ENCODE results near the gene SMYD3. TPM values are rescaled to one million over a fixed set of nuclear protein-coding genes. Genes with fewer than 3 reads are reported as not detected.

The SMYD3 gene
- total and polyA plus RNA-seq, 2 donors (not counting 3 experiments of a cell fraction or from before 2014, with no cell fraction given) = 16.0 to 32.1 TPM

- intact Hi-C loops (cut with micrococcal nuclease) (no loop called here), dilution Hi-C loops (cut with MboI; ENCODE audit: extremely low pct_ligation_motif_present, low sequenced_read_pairs) (no loop called here)
- CTCF ChIA-PET = interaction anchor here (1.3 kb wide), 1 partner anchor 12 kb away, joined by 3 read pairs; no protein-coding TSS in a partner anchor
- no peak overlapping the region for H3K9ac ChIP-seq (replicated peaks; ENCODE audit: extremely low read depth, insufficient read depth, low read length)
- POLR2A ChIA-PET = no interaction called here
- H4K20me1 ChIP-seq (replicated peaks; ENCODE audit: control insufficient read depth, extremely low read depth, insufficient read depth, low read length) = no peaks in the 10 kb centered on the region
- no peaks in the 10 kb centered on the region for H3K36me3 ChIP-seq (ENCODE audit: control insufficient read depth in 2 of 2, extremely low read depth in 1 of 2, insufficient read depth in 2 of 2, low read length in 2 of 2)
- no peaks in the 10 kb centered on the region for H3K9me1 ChIP-seq (replicated peaks; ENCODE audit: control insufficient read depth, extremely low read depth, insufficient read depth, low read length)
- no peak overlapping the region for H3K4me3 ChIP-seq (replicated peaks in 1 of 3; ENCODE audit: insufficient read depth in 1 of 3, low read depth in 1 of 3, low read length in 3 of 3)
- DNase-seq (ENCODE audit: low read depth, low spot score) (no peak), FAIRE-seq (no peak)
- no peaks in the 10 kb centered on the region for H3K79me2 ChIP-seq (ENCODE audit: control insufficient read depth, insufficient read depth, low read length)
- H3K27me3 ChIP-seq (ENCODE audit: control insufficient read depth in 2 of 2, insufficient read depth in 2 of 2, low read length in 2 of 2) = no peaks in the 10 kb centered on the region
- no peaks in the 10 kb centered on the region for H3K4me1 ChIP-seq (ENCODE audit: control insufficient read depth, extremely low read depth, insufficient read depth, low read length)
- no peak for TF ChIP-seq POLR2A (IDR thresholded peaks at IDR 0.05; ENCODE audit: low read depth, low read length)
- TF ChIP-seq GATA2 (IDR thresholded peaks at IDR 0.05; ENCODE audit: insufficient read depth, insufficient read length, low read depth, low read length) = no peak
- no peak for TF ChIP-seq MYC (IDR thresholded peaks at IDR 0.05; ENCODE audit: low read depth, low read length)
- no peak for TF ChIP-seq POLR2AphosphoS5 (IDR thresholded peaks at IDR 0.05; ENCODE audit: insufficient read depth, low read depth, low read length)
- no peak for TF ChIP-seq EZH2 (IDR thresholded peaks at IDR 0.05; ENCODE audit: borderline replicate concordance, low read depth, low read length, severe bottlenecking)
- no peak for TF ChIP-seq FOS (IDR thresholded peaks at IDR 0.05; ENCODE audit: borderline replicate concordance, insufficient read depth, low read length)
- TF ChIP-seq, protein P1, sequence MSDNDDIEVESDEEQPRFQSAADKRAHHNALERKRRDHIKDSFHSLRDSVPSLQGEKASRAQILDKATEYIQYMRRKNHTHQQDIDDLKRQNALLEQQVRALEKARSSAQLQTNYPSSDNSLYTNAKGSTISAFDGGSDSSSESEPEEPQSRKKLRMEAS (IDR thresholded peaks at IDR 0.05; ENCODE audit: insufficient read depth, insufficient read length) = no peak
- no peak for TF ChIP-seq JUN (IDR thresholded peaks at IDR 0.05; ENCODE audit: borderline replicate concordance, insufficient read depth, insufficient read length, low read depth)
- TF ChIP-seq, protein P2, sequence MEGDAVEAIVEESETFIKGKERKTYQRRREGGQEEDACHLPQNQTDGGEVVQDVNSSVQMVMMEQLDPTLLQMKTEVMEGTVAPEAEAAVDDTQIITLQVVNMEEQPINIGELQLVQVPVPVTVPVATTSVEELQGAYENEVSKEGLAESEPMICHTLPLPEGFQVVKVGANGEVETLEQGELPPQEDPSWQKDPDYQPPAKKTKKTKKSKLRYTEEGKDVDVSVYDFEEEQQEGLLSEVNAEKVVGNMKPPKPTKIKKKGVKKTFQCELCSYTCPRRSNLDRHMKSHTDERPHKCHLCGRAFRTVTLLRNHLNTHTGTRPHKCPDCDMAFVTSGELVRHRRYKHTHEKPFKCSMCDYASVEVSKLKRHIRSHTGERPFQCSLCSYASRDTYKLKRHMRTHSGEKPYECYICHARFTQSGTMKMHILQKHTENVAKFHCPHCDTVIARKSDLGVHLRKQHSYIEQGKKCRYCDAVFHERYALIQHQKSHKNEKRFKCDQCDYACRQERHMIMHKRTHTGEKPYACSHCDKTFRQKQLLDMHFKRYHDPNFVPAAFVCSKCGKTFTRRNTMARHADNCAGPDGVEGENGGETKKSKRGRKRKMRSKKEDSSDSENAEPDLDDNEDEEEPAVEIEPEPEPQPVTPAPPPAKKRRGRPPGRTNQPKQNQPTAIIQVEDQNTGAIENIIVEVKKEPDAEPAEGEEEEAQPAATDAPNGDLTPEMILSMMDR (IDR thresholded peaks at IDR 0.05; ENCODE audit: extremely low read depth in 1 of 2, insufficient read depth in 1 of 2, low read depth in 1 of 2, low read length in 2 of 2) = no peak
- H3K4me2 ChIP-seq (ENCODE audit: insufficient read depth, low read length) = no peak overlapping the region
- H3K27ac ChIP-seq (ENCODE audit: insufficient read depth, low read depth, low read length) = no peak overlapping the region
- H2AFZ ChIP-seq (ENCODE audit: low read depth, low read length) = no peak overlapping the region
- H3K9me3 ChIP-seq (replicated peaks; ENCODE audit: control insufficient read depth, insufficient read depth, low read length) = no peaks in the 10 kb centered on the region
- no TSS peak for BruUV-seq (replicated peaks)
These were observed 704.0 kb downstream of the SMYD3 start for GRCh38 chr1:245802941-245803665.
